Neutrophil (primary cell): ENCODE measurements around the gene GPR143.

Experiments
- H3K27ac ChIP-seq: fragments of 200-600 bp; sonication (generic); 2 replicates; pipeline ENCODE4 v1.5.1; 2016; ENCODE audit warnings: mild to moderate bottlenecking, moderate library complexity
- H3K27me3 ChIP-seq: fragments of 200-600 bp; sonication (generic); 2 replicates; pipeline ENCODE4 v1.6.0; 2016; ENCODE audit warnings: mild to moderate bottlenecking
- H3K36me3 ChIP-seq: fragments of 200-600 bp; sonication (generic); 2 replicates; pipeline ENCODE4 v1.5.1; 2017
- H3K4me1 ChIP-seq, 2 experiments: fragments of 200-600 bp in 1 of 2; sonication (generic) in 1 of 2; 1 replicate in 1 of 2; 2 replicates in 1 of 2; pipeline versions ENCODE4 v1.5.1 to v1.6.1; 2013 to 2016; ENCODE audit warnings: low read depth in 1 of 2, low read length in 1 of 2, mild to moderate bottlenecking in 1 of 2, moderate library complexity in 1 of 2; ENCODE audit not compliant: control insufficient read depth in 1 of 2, insufficient read depth in 1 of 2
- H3K4me3 ChIP-seq, 2 experiments: fragments of 200-600 bp in 1 of 2; sonication (generic) in 1 of 2; 1 replicate in 1 of 2; 2 replicates in 1 of 2; pipeline ENCODE4 v1.5.1; 2013 to 2016; ENCODE audit warnings: low read depth in 1 of 2, low read length in 1 of 2, mild to moderate bottlenecking in 1 of 2, moderate library complexity in 1 of 2
- H3K9me3 ChIP-seq: fragments of 200-600 bp; sonication (generic); 2 replicates; pipeline ENCODE4 v1.5.1; 2016
- TF ChIP-seq, protein P1 (sequence below): fragments of 200-600 bp; sonication (generic); IDR thresholded peaks from 2 replicates; pipeline ENCODE4 v1.5.1; 2016; ENCODE audit warnings: antibody characterized with exemption

GPR143 gene

DNA sequence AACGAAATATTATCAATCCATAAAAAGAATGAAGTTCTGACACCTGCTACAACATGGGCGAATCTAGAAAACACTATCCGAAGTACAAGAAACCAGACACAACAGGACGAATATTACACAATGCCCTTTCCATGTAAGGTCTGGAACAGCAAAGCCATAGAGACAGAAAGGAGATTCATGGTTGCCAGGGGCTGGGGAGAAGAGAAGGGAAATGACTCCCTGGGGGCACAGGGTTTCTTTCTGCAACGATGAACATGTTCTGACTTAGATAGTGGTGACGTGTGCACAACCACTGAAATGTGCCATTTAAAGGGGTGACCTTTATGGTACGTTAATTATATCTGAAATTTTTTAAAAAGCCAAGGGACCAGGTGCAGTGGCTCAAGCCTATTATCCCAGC, 28.3 kb downstream of the GPR143 start:
- Histone ChIP-seq H3K36me3 (no peaks in the 10 kb centered on the region), H3K4me3 (no peak overlapping the region), H3K27me3 (no peaks in the 10 kb centered on the region), H3K4me1 (no peaks in the 10 kb centered on the region), H3K27ac (no peak overlapping the region), H3K9me3 (no peaks in the 10 kb centered on the region)
- TF ChIP-seq, protein P1, sequence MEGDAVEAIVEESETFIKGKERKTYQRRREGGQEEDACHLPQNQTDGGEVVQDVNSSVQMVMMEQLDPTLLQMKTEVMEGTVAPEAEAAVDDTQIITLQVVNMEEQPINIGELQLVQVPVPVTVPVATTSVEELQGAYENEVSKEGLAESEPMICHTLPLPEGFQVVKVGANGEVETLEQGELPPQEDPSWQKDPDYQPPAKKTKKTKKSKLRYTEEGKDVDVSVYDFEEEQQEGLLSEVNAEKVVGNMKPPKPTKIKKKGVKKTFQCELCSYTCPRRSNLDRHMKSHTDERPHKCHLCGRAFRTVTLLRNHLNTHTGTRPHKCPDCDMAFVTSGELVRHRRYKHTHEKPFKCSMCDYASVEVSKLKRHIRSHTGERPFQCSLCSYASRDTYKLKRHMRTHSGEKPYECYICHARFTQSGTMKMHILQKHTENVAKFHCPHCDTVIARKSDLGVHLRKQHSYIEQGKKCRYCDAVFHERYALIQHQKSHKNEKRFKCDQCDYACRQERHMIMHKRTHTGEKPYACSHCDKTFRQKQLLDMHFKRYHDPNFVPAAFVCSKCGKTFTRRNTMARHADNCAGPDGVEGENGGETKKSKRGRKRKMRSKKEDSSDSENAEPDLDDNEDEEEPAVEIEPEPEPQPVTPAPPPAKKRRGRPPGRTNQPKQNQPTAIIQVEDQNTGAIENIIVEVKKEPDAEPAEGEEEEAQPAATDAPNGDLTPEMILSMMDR, result no peak

DNA sequence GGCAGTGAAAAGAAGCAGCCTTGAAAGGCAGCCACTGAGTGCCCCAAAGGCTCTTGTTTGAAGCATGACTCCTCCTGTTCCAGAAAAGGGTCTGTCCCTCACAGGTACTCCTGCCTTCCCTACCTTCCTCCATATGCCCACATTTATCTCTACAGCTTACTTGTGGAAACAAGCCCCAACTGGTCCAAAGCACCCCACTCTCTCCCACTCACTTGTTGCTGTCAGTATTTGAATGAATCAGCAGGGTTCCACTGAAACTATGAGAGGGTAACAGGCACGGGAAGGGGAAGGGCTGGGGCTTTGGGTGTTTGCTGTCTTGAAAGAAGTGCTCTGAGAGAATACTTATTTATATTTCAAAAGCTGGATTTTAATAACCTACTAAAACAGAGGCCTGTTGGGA, 34.9 kb downstream of the GPR143 start:
- Histone ChIP-seq H3K4me3 (no peak overlapping the region), H3K27me3 (no peaks in the 10 kb centered on the region), H3K36me3 (no peaks in the 10 kb centered on the region), H3K4me1 (no peaks in the 10 kb centered on the region), H3K9me3 (no peaks in the 10 kb centered on the region), H3K27ac (no peak overlapping the region)
- TF ChIP-seq, protein P1, result no peak

DNA sequence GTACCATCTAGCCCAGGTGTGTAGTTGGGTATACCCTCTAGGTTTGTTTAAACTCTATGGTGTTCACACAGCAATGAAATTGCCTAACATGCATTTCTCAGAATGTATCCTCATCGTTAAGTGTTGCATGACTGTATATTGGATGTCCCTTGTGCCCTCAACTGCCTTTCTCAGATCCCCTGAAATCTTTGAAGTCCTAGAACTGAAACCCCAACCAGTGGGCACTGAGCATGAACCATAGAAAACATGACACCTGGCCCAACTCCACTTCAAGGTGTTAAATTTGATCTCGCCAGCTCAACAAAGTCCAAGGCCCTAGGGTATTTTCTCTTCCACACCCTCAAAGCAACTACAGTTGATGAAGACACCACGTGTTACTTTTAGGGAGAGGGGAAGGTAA, 35.6 kb downstream of the GPR143 start:
- Histone ChIP-seq H3K4me3 (no peak overlapping the region), H3K27ac (no peak overlapping the region), H3K27me3 (no peaks in the 10 kb centered on the region), H3K36me3 (no peaks in the 10 kb centered on the region), H3K9me3 (no peaks in the 10 kb centered on the region), H3K4me1 (no peaks in the 10 kb centered on the region)
- TF ChIP-seq, protein P1, result no peak

DNA sequence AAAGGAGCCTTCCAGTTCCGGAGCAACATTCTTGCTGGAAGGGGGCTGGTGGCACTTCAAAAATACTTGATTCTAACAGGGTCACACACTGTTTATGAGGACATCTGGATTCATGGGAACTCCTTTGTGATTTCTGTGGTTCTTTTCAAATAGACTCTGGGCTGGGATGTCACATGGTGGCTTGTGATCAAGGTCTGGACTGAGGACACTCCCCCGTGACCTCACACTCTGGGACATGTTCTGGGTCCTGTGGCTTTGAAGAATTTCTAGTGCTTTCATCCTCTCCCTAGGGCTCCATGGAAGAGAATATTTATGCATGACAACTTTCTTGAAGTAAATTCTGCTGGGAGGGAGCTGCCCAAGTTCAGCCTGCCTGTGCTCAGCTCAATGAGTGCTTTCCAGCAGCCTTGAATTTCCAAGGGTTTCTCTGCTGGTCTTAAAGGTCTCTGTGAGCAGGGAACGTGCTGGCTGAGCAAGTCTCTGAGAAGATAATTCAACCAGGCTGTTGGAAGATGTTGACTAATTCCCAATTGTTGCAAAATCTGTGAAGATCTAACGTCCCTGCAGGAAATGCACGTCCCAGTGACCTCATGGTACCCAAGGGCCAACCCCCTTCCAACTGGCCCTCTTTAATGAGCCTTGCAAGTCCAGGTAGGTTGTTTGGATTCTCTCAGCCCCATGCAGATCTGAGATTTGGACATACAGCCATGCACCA, 36.3 kb downstream of the GPR143 start:
- Histone ChIP-seq H3K4me3 (no peak overlapping the region), H3K36me3 (no peaks in the 10 kb centered on the region), H3K4me1 (no peaks in the 10 kb centered on the region), H3K27me3 (no peaks in the 10 kb centered on the region), H3K27ac (no peak overlapping the region), H3K9me3 (no peaks in the 10 kb centered on the region)
- TF ChIP-seq, protein P1, result no peak

DNA sequence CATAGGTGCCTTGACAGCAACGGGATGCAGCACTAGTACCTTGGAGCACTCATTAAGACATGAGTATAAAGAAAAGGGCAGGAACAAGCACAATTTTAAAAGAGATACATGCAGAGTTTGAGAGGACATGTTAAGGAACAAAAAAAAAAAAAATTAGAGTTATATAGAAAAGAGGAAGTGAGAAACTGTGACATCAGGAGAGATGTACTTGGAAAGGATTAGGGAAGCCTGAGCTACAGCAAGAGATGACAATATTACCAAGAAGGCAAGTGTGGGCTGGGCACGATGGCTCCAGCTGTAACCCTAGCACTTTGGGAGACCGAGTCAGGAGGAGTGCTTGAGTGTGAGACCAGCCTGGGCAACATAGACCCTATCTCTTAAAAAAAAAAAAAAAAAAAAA, 37.4 kb downstream of the GPR143 start:
- no peaks in the 10 kb centered on the region for H3K9me3 ChIP-seq
- H3K36me3 ChIP-seq, result no peaks in the 10 kb centered on the region

More for the DNA sequence above, 37.4 kb downstream of the GPR143 start:
- H3K4me3 ChIP-seq, result no peak overlapping the region
- H3K27ac ChIP-seq, result no peak overlapping the region
- H3K4me1 ChIP-seq, result no peaks in the 10 kb centered on the region
- no peaks in the 10 kb centered on the region for H3K27me3 ChIP-seq
- TF ChIP-seq, protein P1, result no peak
